ENCODE results near the gene NPAT. TPM values are rescaled to one million over a fixed set of nuclear protein-coding genes. Genes with fewer than 3 reads are reported as not detected.
A peak's percentile ranks its signal among the peaks of the same experiment; 100 is the strongest.

Gene NPAT
- total and polyA plus RNA-seq, 9 of the 15 experiments (the other 6 are each of a cell fraction or from before 2014, with no cell fraction given): 8.8 to 30.0 (median 22.1) TPM

GRCh38 chr11:108121274-108122155, 100.9 kb downstream of the NPAT start, which contains the start of gene ACAT1 (continued):
- peak; percentile 64; the same call in 1 of the 2 replicates for TF ChIP-seq CBX1 (IDR thresholded peaks at IDR 0.05; ENCODE audit: low read depth)
- no peak for TF ChIP-seq PHB2 (IDR thresholded peaks at IDR 0.05; ENCODE audit: low read depth)
- peak; percentile 90 for TF ChIP-seq HNRNPLL (IDR thresholded peaks at IDR 0.05; ENCODE audit: low read depth, low read length, poor library complexity, severe bottlenecking)
- TF ChIP-seq DDX20 (tag; IDR thresholded peaks at IDR 0.05; ENCODE audit: low read depth): no peak
- TF ChIP-seq CBFB (CRISPR knock-in tag; IDR thresholded peaks at IDR 0.05): 0 out of 2 replicates have a peak, but pooled peaks have one; percentile 31
- TF ChIP-seq PRPF4 (IDR thresholded peaks at IDR 0.05; ENCODE audit: insufficient read depth, low read depth, low read length, poor library complexity, severe bottlenecking): peak; percentile 41
- TF ChIP-seq EGR1 (conservative IDR thresholded peaks at IDR 0.05): peak; percentile 17; the same call in 1 of the 2 replicates
- no peak for TF ChIP-seq DIDO1 (tag; IDR thresholded peaks at IDR 0.05; ENCODE audit: low read depth)
- TF ChIP-seq ZNF76 (CRISPR knock-in tag; IDR thresholded peaks at IDR 0.05; ENCODE audit: borderline replicate concordance): no peak
- no peak for TF ChIP-seq SREBF2 (CRISPR knock-in tag; IDR thresholded peaks at IDR 0.05)
- 0 out of 2 replicates have a peak, but pooled peaks have one; percentile 13 for TF ChIP-seq GATA2 (CRISPR knock-in tag; IDR thresholded peaks at IDR 0.05)
- peak in 1 of 2 experiments; percentile 51; a peak in 1 of 4 replicates for TF ChIP-seq TEAD1 (CRISPR knock-in tag; IDR thresholded peaks at IDR 0.05)
- no peak for TF ChIP-seq ETS2 (tag; IDR thresholded peaks at IDR 0.05; ENCODE audit: borderline replicate concordance, poor library complexity, severe bottlenecking)
- TF ChIP-seq KLF1 (tag; IDR thresholded peaks at IDR 0.05): peak; percentile 68
- peak; percentile 50; the same call in 1 of the 2 replicates for TF ChIP-seq VEZF1 (CRISPR knock-in tag; IDR thresholded peaks at IDR 0.05)
- TF ChIP-seq MAX (CRISPR knock-in tag; IDR thresholded peaks at IDR 0.05): peak; percentile 85
- peak; percentile 27; the same call in 1 of the 2 replicates for TF ChIP-seq KLF13 (tag; IDR thresholded peaks at IDR 0.05; ENCODE audit: borderline replicate concordance, low read depth)
- TF ChIP-seq POLR2H (tag; IDR thresholded peaks at IDR 0.05; ENCODE audit: low read depth): peak; percentile 77
- no peak for TF ChIP-seq ZZZ3 (IDR thresholded peaks at IDR 0.05)

All from K562 (cell line).